PC-3 (cell line): ENCODE data around the gene IZUMO4. TPM values are rescaled to one million over a fixed set of nuclear protein-coding genes. Genes with fewer than 3 reads are reported as not detected.
"Not testable (repeated sequence)": the region's sequence is repeated elsewhere in the genome, so short reads cannot be mapped to it uniquely, and the experiment has no call there.

Source experiments
- ATAC-seq: fragments of 200-7000 bp; cut with Tn5 transposase; 2 replicates; pipeline ENCODE4 v1.9.1; 2020; ENCODE audit warnings: mild to moderate bottlenecking, moderate library complexity
- BruUV-seq: library from RNA; stranded (reverse); fragments of 400-500 nt; replicated peaks from 2 replicates; lab custom pipeline; 2021; lab: Mats Ljungman, UMichigan
- CTCF ChIA-PET: fragments of 300-600 bp; sonication (Branson Sonifier 250); formaldehyde crosslinking; loops from one replicate; lab custom pipeline; 2022; ENCODE audit warnings: antibody characterized with exemption; lab: Charles Lee
- POLR2A ChIA-PET: fragments of 300-600 bp; sonication (Branson Sonifier 250); formaldehyde crosslinking; loops from one replicate; lab custom pipeline; 2022; ENCODE audit warnings: antibody characterized with exemption; ENCODE audit not compliant: unreplicated experiment; lab: Charles Lee
- DNase-seq: peaks from one replicate; pipeline ENCODE4 v3.0.0-alpha.2; 2015
- H2AFZ ChIP-seq: fragments of 300-600 bp; sonication (generic); 2 replicates; pipeline ENCODE4 v1.6.0; 2016; ENCODE audit warnings: antibody characterized with exemption, low read length
- H3F3A ChIP-seq: fragments of 300-600 bp; sonication (generic); one replicate; pipeline ENCODE4 v1.6.0; 2017; ENCODE audit warnings: antibody characterized with exemption, low read length, control low read depth, mild to moderate bottlenecking; ENCODE audit not compliant: unreplicated experiment
- H3K27ac ChIP-seq: fragments of 300-600 bp; sonication (generic); 2 replicates; pipeline ENCODE4 v1.5.1; 2016; ENCODE audit warnings: mild to moderate bottlenecking, low read length
- H3K27me3 ChIP-seq: fragments of 300-600 bp; sonication (generic); 2 replicates; pipeline ENCODE4 v1.6.1; 2016; ENCODE audit warnings: low read length, mixed read lengths
- H3K36me3 ChIP-seq: fragments of 300-600 bp; sonication (generic); 2 replicates; pipeline ENCODE4 v1.6.1; 2016; ENCODE audit warnings: low read depth, mixed run types, low read length, mixed read lengths
- H3K4me1 ChIP-seq: fragments of 300-600 bp; sonication (generic); 2 replicates; pipeline ENCODE4 v1.5.1; 2016; ENCODE audit warnings: low read length; ENCODE audit not compliant: insufficient read depth
- H3K4me2 ChIP-seq: fragments of 300-600 bp; sonication (generic); 2 replicates; pipeline ENCODE4 v1.6.0; 2016; ENCODE audit warnings: low read length
- H3K4me3 ChIP-seq: fragments of 300-600 bp; sonication (generic); 2 replicates; pipeline ENCODE4 v1.5.1; 2016; ENCODE audit warnings: mild to moderate bottlenecking, low read length, mixed read lengths
- H3K79me2 ChIP-seq: fragments of 300-600 bp; sonication (generic); 2 replicates; pipeline ENCODE4 v1.6.1; 2017; ENCODE audit warnings: low read length, mixed read lengths
- H3K9ac ChIP-seq: fragments of 300-600 bp; sonication (generic); 2 replicates; pipeline ENCODE4 v1.6.0; 2016; ENCODE audit warnings: mild to moderate bottlenecking, low read length
- H3K9me2 ChIP-seq: fragments of 300-600 bp; sonication (generic); replicated peaks from 2 replicates; pipeline ENCODE4 v1.6.1; 2016; ENCODE audit warnings: mixed run types, low read length, mixed read lengths
- H3K9me3 ChIP-seq: fragments of 300-600 bp; sonication (generic); 2 replicates; pipeline ENCODE4 v1.6.1; 2016; ENCODE audit warnings: low read length, mixed read lengths
- H4K20me1 ChIP-seq: fragments of 300-600 bp; sonication (generic); 2 replicates; pipeline ENCODE4 v1.6.1; 2016; ENCODE audit warnings: low read length, mixed read lengths
- EZH2 ChIP-seq: fragments of 300-600 bp; sonication (generic); IDR thresholded peaks from one replicate; pipeline ENCODE4 v1.6.1; 2017; ENCODE audit warnings: antibody characterized with exemption, mild to moderate bottlenecking, low read length; ENCODE audit not compliant: unreplicated experiment
- EZH2phosphoT487 ChIP-seq: fragments of 300-600 bp; sonication (generic); IDR thresholded peaks from 2 replicates; pipeline ENCODE4 v1.6.1; 2018; ENCODE audit warnings: mild to moderate bottlenecking, antibody characterized with exemption, low read length, borderline replicate concordance
- intact Hi-C: fragments of 100-400 bp; cut with micrococcal nuclease; formaldehyde crosslinking; loops from 2 replicates; pipeline ENCODE4 v1.9.0; 2023
- total RNA-seq: library from RNA; depleted of rRNA; stranded (reverse); fragments of >200 nt; gene quantifications from 2 replicates; pipeline ENCODE4 v1.2.3, GENCODE V29; 2014
- TF ChIP-seq, protein P1 (sequence below): fragments of 300-600 bp; sonication (generic); conservative IDR thresholded peaks from 2 replicates; pipeline ENCODE4 v1.5.1; 2017; ENCODE audit warnings: antibody characterized with exemption, low read depth, mild to moderate bottlenecking, low read length

The IZUMO4 gene
- total RNA-seq, 1 experiment from 2014 or later = 3.6 TPM

GRCh38 chr19:2083174-2083854 is 13.4 kb upstream of the IZUMO4 start:
- Histone ChIP-seq H3F3A (no peaks in the 10 kb centered on the region), H3K4me1 (peaks cover 4% of the 10 kb centered on the region; the same call in 1 of the 2 replicates), H3K36me3 (no peaks in the 10 kb centered on the region), H3K27ac (no peak overlapping the region), H2AFZ (no peak overlapping the region), H3K9me2 (no peaks in the 10 kb centered on the region), H4K20me1 (no peaks in the 10 kb centered on the region), H3K9ac (no peak overlapping the region), H3K4me3 (no peak overlapping the region), H3K4me2 (no peak overlapping the region), H3K27me3 (no peaks in the 10 kb centered on the region), H3K9me3 (no peaks in the 10 kb centered on the region), H3K79me2 (peaks cover 8% of the 10 kb centered on the region; the same call in 1 of the 2 replicates)
- ATAC-seq (no peak), DNase-seq (no peak)
- intact Hi-C loops = no loop called here
- TF ChIP-seq, protein P1, sequence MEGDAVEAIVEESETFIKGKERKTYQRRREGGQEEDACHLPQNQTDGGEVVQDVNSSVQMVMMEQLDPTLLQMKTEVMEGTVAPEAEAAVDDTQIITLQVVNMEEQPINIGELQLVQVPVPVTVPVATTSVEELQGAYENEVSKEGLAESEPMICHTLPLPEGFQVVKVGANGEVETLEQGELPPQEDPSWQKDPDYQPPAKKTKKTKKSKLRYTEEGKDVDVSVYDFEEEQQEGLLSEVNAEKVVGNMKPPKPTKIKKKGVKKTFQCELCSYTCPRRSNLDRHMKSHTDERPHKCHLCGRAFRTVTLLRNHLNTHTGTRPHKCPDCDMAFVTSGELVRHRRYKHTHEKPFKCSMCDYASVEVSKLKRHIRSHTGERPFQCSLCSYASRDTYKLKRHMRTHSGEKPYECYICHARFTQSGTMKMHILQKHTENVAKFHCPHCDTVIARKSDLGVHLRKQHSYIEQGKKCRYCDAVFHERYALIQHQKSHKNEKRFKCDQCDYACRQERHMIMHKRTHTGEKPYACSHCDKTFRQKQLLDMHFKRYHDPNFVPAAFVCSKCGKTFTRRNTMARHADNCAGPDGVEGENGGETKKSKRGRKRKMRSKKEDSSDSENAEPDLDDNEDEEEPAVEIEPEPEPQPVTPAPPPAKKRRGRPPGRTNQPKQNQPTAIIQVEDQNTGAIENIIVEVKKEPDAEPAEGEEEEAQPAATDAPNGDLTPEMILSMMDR = no peak
- TF ChIP-seq EZH2 (no peak), EZH2phosphoT487 (no peak)
- ChIA-PET CTCF (no interaction called here), POLR2A (no interaction called here)
- no TSS peak for BruUV-seq

DNA sequence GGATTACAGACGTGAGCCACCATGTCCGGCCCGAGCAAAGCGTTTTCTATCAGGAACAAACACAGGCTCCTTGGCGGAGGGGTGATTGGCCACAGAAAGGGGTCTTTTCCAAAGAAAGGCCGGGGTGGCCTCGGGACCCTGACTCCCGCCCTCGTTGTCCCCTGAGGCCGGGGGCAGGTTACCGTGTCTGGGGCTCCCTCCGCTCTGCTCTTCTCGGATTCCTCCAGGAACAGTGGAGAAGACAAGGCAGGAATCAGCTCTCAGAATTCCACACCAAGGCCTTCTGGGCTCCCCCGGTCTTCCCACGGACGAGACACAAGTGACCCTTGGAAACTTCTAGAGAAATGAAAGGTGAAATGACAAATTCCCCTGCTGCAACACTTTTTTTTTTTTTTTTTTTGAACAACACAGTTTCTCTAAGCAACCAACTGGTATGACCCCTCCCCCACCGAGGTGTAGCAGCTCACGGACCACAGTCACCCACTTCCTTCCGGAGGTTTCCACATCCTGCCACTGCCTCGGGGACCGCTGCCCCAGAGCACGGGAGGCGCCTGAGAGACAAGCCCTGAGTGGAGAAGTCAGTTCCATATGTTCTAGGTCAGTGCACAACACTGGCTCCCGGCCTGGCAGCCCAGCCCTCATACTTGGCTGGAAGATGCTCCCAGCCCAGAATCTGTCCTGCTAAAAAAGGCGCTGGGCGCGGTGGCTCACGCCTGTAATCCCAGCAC is 11.6 kb upstream of the IZUMO4 start:
- Histone ChIP-seq H3K36me3 (no peaks in the 10 kb centered on the region), H3K4me1 (peaks cover 19% of the 10 kb centered on the region), H3K4me3 (no peak overlapping the region), H3K4me2 (peak overlapping the region; percentile 22; the same call in 1 of the 2 replicates), H3K9me3 (no peaks in the 10 kb centered on the region), H3K9ac (no peak overlapping the region), H2AFZ (no peak overlapping the region), H3F3A (no peaks in the 10 kb centered on the region), H3K79me2 (peaks cover 11% of the 10 kb centered on the region), H3K27ac (no peak overlapping the region), H3K9me2 (no peaks in the 10 kb centered on the region), H4K20me1 (no peaks in the 10 kb centered on the region), H3K27me3 (no peaks in the 10 kb centered on the region)
- DNase-seq (peak; percentile 59), ATAC-seq (peak; percentile 48)
- ChIA-PET CTCF (interaction anchor here (0.5 to 0.6 kb wide), 2 partner anchors 53 to 140 kb away, joined by 4 read pairs; no protein-coding TSS in a partner anchor), POLR2A (no interaction called here)
- TF ChIP-seq EZH2 = no peak
- TF ChIP-seq, protein P1 = no peak
- no peak for TF ChIP-seq EZH2phosphoT487
- BruUV-seq = no TSS peak
- intact Hi-C loops = no loop called here

GRCh38 chr19:2086695-2087620 is 9.8 kb upstream of the IZUMO4 start:
- peaks cover 11% of the 10 kb centered on the region for H3K79me2 ChIP-seq
- peaks cover 31% of the 10 kb centered on the region for H3K4me1 ChIP-seq
- BruUV-seq, H3K36me3 ChIP-seq, POLR2A ChIA-PET, H2AFZ ChIP-seq, intact Hi-C loops, H3F3A ChIP-seq, H3K27me3 ChIP-seq, H3K27ac ChIP-seq, H3K4me3 ChIP-seq, H3K4me2 ChIP-seq, CTCF ChIA-PET, H3K9me2 ChIP-seq, H3K9ac ChIP-seq, H3K9me3 ChIP-seq, ATAC-seq, H4K20me1 ChIP-seq: not testable (repeated sequence)
- DNase-seq = peak; percentile 25
